Measurements from ENCODE around the gene CHPF2.

CHPF2 gene

DNA sequence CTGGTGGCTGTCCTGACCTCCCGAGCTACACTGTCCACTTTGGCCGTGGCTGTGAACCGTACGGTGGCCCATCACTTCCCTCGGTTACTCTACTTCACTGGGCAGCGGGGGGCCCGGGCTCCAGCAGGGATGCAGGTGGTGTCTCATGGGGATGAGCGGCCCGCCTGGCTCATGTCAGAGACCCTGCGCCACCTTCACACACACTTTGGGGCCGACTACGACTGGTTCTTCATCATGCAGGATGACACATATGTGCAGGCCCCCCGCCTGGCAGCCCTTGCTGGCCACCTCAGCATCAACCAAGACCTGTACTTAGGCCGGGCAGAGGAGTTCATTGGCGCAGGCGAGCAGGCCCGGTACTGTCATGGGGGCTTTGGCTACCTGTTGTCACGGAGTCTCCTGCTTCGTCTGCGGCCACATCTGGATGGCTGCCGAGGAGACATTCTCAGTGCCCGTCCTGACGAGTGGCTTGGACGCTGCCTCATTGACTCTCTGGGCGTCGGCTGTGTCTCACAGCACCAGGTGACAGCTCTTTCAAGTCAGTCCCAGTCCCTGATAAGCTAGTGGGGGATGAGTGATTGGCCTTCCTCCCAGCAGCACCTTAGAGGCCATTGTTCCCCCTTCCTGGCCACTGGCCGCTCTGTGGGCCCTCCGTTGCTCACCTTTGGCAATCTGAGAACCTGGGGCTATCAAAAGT, 3.0 kb downstream of the CHPF2 start:
- no peak for DNase-seq

DNA sequence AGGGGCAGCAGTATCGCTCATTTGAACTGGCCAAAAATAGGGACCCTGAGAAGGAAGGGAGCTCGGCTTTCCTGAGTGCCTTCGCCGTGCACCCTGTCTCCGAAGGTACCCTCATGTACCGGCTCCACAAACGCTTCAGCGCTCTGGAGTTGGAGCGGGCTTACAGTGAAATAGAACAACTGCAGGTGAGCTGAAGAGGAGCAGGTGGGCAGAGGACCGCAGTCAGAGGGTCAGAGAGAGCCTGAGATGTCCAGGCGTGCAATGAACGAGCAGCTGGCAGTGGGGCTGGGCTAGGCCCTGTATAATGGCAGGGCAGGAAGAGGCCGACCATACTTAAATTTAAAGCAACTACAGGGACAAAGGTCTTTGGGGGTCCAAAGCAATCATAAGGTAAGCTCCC, 4.1 kb downstream of the CHPF2 start:
- no peak for DNase-seq

- no peak for DNase-seq
These were observed 5.2 kb downstream of the CHPF2 start for GRCh38 chr7:151237244-151238189.

GRCh38 chr7:151238190-151238810, 6.0 kb downstream of the CHPF2 start:
- no peak for DNase-seq

DNA sequence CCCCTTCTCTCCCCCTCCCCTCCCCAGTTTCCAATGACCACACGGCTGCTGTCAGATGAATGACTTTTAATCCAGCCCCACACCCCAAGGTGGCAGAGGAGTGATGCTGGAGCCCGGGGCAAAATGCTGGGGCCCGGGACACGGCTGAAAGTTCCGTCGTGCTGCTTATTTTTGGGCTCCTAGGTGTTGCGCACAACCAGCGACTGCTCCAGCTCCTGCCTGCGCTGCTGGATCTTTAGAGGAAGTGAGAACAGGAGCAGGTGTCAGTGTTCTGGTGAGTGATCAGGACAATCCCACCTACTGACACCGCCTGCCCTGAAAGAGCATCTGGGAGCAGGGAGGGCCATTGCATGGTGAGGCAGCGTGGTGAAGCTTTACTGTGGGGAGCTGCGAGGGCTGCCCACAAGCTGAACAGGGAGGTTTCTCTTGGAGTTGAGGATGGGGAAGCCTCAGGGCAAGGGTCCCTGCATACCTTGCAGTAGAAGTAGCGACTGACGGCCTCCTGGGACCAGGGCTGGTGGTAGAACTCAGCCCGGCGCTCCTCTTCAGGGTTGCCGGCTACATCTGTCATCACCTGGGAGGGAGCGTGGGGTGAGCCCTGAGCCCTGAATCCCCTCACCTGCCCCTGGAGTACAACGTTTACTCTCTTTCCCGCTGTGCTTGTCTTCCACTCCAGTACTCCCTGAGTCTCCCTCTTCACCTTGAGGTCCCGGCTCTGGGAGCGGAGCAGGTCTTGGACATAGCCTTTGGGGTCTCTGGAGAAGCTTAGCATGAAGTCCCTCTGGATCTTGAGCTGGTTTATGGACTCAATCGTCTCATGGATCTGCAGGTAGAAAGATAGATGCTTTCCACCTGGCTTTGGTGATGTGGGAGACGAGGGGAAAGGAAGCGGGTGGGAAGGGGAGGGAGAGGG, 6.9 kb downstream of the CHPF2 start:
- no peak for DNase-seq

DNA sequence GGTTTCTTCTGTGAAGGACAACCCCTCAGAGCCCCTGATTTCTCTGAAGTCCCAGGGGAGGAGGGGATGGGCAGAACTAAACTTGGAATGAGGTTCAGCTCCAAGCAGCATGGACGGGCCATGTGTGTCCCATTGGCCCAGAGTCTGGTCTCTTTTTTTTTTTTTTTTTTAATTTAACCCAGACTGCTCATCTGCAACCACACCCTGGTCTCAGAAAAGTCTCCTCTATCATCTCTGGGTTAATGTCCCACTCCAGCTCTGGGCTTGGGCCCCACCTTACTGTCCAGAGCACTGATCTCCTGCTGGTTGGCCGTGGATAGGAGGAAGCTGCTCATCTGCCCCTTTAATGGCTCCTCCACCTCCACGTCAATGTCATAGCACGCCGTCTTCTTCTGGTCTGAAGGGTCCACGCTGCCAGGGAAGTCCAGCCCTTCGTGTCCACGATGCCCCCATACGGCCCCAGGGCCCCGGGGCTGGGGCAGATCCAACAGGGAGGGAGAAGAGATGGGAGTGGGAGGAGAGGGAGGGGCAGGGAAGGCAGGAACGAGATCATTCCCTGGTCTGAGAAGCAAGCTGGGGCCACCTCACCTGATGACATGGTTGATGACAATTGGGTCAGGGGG, 7.7 kb downstream of the CHPF2 start:
- no peak for DNase-seq

GRCh38 chr7:151240536-151240935, 8.3 kb downstream of the CHPF2 start:
- DNase-seq = no peak

DNA sequence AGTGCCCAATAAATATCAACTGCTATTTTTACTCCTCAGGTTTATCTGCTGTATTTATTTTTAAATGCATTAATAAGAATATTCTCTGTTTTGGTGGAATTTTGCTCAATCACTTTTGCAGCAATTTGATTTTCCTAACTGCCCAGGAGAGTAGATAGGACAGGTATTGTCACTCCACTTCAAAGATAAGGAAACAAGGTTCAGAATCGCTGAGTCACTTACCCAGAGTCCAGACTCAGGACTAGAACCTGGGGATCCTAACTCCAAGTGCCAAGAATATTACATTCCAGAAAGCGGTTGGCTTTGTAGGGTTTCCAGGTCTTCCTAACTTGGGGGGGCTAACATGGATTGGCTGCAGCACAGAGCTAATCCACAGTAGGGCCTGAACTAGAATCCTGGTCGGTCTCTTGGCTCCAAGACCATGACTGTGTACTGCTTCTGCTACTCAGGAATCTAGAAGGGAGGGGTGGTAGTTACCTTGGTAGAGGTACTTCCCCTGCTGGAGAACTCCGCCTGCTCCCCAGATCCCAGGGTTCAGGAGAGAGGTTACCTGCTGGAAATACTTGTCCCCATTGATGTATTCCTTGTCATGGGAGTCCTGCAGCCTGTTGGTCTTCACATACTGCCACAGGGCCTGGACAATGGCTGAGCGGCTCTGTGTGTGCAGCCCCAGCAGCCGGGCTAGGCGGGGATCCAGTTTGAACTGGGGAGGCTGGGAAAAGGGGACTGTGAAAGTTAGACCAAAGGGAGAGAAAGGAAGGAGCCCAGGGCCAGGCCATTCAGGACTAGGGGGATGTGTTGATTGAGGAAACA, 8.9 kb downstream of the CHPF2 start:
- no peak for DNase-seq

- no peak for DNase-seq
These were observed 9.4 kb downstream of the CHPF2 start for GRCh38 chr7:151241755-151242096.

DNA sequence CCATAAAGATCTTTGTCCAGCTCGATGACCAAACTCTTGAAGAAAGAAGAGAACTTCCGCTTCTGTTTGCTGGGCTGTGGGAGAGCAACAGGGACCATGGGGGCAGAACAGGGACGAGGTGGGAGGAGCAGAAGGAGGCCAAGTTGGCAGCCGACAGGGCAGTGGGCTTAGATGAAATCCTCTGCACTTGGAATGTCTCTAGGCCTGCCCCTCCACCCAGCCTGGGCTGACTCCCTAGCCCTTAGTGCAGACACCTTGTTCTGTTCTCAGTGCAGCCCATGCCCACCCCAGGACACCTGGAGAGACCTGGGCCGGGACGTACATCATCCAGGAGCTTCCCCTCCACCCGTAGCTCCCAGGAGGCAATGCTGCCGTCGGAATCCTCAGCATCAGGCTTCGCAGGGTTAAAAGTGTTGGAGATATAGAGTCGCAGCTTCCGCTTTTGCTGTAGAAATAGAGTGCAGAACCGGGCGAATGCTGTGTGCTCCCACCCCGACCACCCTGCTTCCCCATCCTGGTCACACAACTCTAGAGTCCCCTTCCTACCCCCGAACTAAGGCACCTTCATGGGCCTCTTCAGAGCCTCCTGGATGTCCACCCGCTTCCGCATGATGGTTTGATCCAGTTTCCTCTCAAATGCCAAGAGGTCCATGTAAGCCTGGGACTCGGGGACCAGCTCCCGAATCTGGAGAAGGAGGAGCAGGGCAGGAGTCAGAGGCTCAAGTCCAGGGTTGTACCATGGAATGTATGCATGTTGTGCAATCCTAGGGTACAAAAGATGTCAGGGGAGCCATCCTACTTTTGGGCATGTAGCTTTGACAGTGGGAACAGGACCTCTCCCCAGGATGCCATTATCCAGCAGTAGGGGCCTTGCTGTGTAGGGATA, 10.1 kb downstream of the CHPF2 start:
- DNase-seq = no peak

- DNase-seq = no peak
These were observed 10.7 kb downstream of the CHPF2 start for GRCh38 chr7:151243045-151243349.

DNA sequence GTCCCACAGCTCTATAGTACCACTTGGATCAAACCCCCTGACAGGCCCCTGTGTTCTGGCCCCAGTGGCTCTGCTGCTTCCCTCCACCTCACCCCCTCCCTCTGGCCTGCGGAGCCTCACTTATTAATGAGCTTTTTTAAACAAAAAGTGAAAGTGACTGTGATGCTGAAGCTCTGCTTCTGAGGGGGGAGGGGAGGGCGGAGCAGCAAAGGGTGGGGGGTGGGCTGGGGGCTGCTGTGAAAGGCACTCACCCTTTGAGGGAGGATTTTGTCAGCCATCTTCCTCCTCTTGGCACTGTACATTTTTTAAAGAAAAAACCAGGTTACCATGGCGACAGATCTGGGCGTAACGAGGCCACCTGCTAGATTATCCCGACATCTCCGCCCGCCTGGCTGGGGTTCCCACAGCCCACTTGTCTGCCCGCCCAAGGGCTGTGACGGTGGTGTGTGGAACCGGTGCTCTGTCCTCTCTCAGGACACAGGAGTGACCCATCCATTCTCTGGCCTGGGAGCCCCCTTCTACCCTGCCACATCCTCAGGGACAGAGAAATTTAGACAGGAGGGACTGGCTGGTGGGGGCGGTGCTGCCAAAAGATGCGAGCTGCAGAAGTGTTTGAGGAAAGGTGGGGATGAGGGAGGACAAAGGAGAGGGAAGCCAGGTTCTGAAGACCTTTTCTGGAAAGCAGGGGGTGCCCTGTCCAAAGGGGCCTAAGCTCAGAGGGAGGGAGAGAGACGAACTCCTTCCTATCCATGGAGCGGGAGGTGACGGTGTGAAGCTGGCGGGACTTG, 11.3 kb downstream of the CHPF2 start:
- peak; percentile 46 for DNase-seq

- DNase-seq = peak; percentile 54
These were observed 12.0 kb downstream of the CHPF2 start for GRCh38 chr7:151244196-151244840.

- DNase-seq = no peak
These were observed 12.6 kb downstream of the CHPF2 start for GRCh38 chr7:151244841-151245346.

- DNase-seq = peak; percentile 74
These were observed 13.2 kb downstream of the CHPF2 start for GRCh38 chr7:151245360-151246101.

DNA sequence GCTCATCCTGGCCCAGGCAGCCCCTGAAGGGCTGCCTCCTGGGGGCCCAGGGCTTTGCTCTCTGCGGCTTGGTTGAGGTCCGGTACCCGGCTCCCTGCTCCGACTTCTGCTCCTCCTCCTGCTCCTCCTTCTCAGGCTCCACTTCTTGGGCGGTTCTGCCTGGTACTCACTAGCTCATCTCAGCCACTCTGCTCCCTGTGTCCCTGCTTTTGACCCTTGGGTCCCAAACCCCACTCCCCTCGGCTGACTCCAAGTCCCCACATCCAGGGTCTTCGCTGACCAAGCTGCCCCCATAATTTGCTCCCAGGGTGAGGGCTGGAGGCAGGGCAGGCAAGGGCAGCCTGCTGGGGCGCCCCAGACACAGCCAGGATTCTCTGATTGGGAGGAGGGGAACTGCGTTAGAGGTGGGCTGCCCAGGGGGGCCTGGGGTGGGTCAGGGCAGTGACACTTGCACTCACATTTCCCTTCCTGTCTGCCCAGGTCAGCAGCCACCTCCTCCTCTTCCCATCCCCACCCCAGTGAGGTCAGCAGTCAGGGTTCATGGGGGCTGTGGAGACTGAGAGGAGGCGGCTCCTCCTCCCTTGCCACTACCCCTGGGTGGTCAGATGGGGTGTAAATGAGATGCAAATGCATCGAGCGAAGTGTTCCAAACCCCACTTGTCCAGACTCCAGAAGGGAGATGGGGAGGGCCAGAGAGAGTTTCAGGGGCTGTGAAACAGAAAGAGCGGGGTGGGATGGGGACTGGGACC, 14.0 kb downstream of the CHPF2 start:
- DNase-seq = no peak
